PC-9 (cell line): ENCODE data around the gene SEMA5A. TPM values are rescaled to one million over a fixed set of nuclear protein-coding genes. Genes with fewer than 3 reads are reported as not detected.

Experiments used
- BruUV-seq: library from RNA; stranded (reverse); fragments of 400-500 nt; replicated peaks from 2 replicates; lab custom pipeline; 2021; lab: Mats Ljungman, UMichigan
- CTCF ChIA-PET: fragments of 300-600 bp; sonication (Branson Sonifier 250); formaldehyde crosslinking; loops from one replicate; lab custom pipeline; 2022; ENCODE audit warnings: antibody characterized with exemption; lab: Charles Lee
- POLR2A ChIA-PET: fragments of 300-600 bp; sonication (Branson Sonifier 250); formaldehyde crosslinking; loops from one replicate; lab custom pipeline; 2022; ENCODE audit warnings: antibody characterized with exemption; ENCODE audit not compliant: unreplicated experiment; lab: Charles Lee
- DNase-seq, 2 experiments: peaks; one replicate each; pipeline versions ENCODE4 v3.0.0 to v3.0.0-alpha.2; 2015 to 2022; ENCODE audit warnings: mixed read lengths in 1 of 2
- H2AFZ ChIP-seq: fragments of 200-600 bp; sonication (generic); 2 replicates; pipeline ENCODE4 v1.8.1; 2017; ENCODE audit warnings: antibody characterized with exemption
- H3F3A ChIP-seq: fragments of 200-600 bp; sonication (generic); 2 replicates; pipeline ENCODE4 v1.8.1; 2017; ENCODE audit warnings: antibody characterized with exemption, mild to moderate bottlenecking, low read depth; ENCODE audit not compliant: insufficient read depth
- H3K27ac ChIP-seq: fragments of 200-600 bp; sonication (generic); 2 replicates; pipeline ENCODE4 v1.6.1; 2016; ENCODE audit warnings: mixed run types
- H3K27me3 ChIP-seq: fragments of 200-600 bp; sonication (generic); 2 replicates; pipeline ENCODE4 v1.6.1; 2016; ENCODE audit warnings: low read depth, mixed run types; ENCODE audit not compliant: insufficient read depth
- H3K36me3 ChIP-seq: fragments of 200-600 bp; sonication (generic); 2 replicates; pipeline ENCODE4 v1.6.1; 2016; ENCODE audit warnings: low read depth, mixed run types
- H3K4me1 ChIP-seq: fragments of 200-600 bp; sonication (generic); replicated peaks from 2 replicates; pipeline ENCODE4 v1.6.1; 2016; ENCODE audit warnings: mixed run types; ENCODE audit not compliant: insufficient read depth
- H3K4me2 ChIP-seq: fragments of 200-600 bp; sonication (generic); 2 replicates; pipeline ENCODE4 v1.6.1; 2017; ENCODE audit warnings: mixed run types
- H3K4me3 ChIP-seq: fragments of 200-600 bp; sonication (generic); 2 replicates; pipeline ENCODE4 v1.6.1; 2016; ENCODE audit warnings: mixed run types
- H3K79me2 ChIP-seq: fragments of 200-600 bp; sonication (generic); 2 replicates; pipeline ENCODE4 v1.6.1; 2017; ENCODE audit warnings: low read depth, mixed run types
- H3K9me2 ChIP-seq: fragments of 200-600 bp; sonication (generic); 2 replicates; pipeline ENCODE4 v1.8.1; 2017; ENCODE audit warnings: mild to moderate bottlenecking; ENCODE audit not compliant: insufficient read depth
- H3K9me3 ChIP-seq: fragments of 200-600 bp; sonication (generic); 2 replicates; pipeline ENCODE4 v1.8.1; 2016; ENCODE audit warnings: low read depth; ENCODE audit not compliant: insufficient read depth
- H4K20me1 ChIP-seq: fragments of 200-600 bp; sonication (generic); 2 replicates; pipeline ENCODE4 v1.8.1; 2017; ENCODE audit not compliant: insufficient read depth
- EZH2 ChIP-seq: fragments of 200-600 bp; sonication (generic); IDR thresholded peaks from 2 replicates; pipeline ENCODE4 v1.8.0; 2017; ENCODE audit warnings: antibody characterized with exemption, low read depth
- intact Hi-C: fragments of 100-400 bp; cut with micrococcal nuclease; formaldehyde crosslinking; loops from one replicate; pipeline ENCODE4 v1.10.0; 2022; ENCODE audit not compliant: unreplicated experiment
- total RNA-seq: library from RNA; stranded (reverse); gene quantifications from 2 replicates; pipeline ENCODE4 v1.2.3, GENCODE V29; 2021
- TF ChIP-seq, protein P1 (sequence below): fragments of 200-600 bp; sonication (generic); conservative IDR thresholded peaks from 2 replicates; pipeline ENCODE4 v1.6.1; 2017; ENCODE audit warnings: mixed run types, antibody characterized with exemption, mild to moderate bottlenecking, moderate library complexity

SEMA5A gene
- total RNA-seq, 1 experiment from 2014 or later = not detected

DNA sequence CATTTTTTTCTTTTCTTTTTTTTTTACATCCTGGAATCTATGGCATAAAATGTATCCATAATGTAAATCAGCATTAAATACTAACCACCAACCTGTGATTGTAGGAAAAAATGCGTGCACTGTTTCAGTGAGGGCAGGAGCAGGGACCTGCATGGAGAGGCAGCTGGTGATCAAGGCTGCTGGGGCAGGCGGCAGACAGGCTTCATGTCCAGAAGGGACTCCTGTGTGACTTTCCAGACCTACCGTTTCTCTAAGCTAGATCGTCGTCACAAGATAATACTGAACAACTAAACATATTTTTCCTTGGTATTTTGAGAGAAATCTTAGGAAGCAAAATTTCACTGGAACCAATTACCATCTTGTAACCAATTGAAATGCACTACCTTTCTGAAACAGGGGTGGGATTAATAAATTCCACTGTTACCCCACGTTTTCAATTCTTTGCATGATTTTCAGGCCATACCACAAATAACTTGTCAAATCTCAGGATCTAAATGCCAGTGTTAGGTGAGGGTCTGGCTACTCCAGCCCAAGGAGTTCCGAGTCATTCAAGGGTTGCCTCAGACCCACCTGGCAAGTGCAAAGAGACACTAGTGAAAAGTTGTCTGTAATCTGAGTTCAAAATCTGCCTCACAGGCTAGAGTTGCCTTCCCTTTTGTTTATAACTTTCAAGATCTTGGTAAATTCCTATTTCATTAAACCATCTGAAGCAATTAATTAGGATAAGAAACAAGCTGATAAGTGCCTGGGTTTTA, 198.2 kb downstream of the SEMA5A start:
- BruUV-seq = no TSS peak
- ChIA-PET CTCF (no interaction called here), POLR2A (no interaction called here)
- peak overlapping the region; percentile 16; the same call in 1 of the 2 replicates for H3K4me3 ChIP-seq
- peak in 1 of 2 experiments; percentile 78 for DNase-seq
- peaks cover 31% of the 10 kb centered on the region for H3F3A ChIP-seq
- no peaks in the 10 kb centered on the region for H3K79me2 ChIP-seq
- peaks cover 57% of the 10 kb centered on the region for H3K4me1 ChIP-seq
- no peaks in the 10 kb centered on the region for H4K20me1 ChIP-seq
- no peak overlapping the region for H2AFZ ChIP-seq
- peak overlapping the region; percentile 73 for H3K4me2 ChIP-seq
- intact Hi-C loops = no loop called here
- peak overlapping the region; percentile 70 for H3K27ac ChIP-seq
- no peaks in the 10 kb centered on the region for H3K27me3 ChIP-seq
- H3K9me3 ChIP-seq = no peaks in the 10 kb centered on the region
- TF ChIP-seq EZH2 = no peak
- TF ChIP-seq, protein P1, sequence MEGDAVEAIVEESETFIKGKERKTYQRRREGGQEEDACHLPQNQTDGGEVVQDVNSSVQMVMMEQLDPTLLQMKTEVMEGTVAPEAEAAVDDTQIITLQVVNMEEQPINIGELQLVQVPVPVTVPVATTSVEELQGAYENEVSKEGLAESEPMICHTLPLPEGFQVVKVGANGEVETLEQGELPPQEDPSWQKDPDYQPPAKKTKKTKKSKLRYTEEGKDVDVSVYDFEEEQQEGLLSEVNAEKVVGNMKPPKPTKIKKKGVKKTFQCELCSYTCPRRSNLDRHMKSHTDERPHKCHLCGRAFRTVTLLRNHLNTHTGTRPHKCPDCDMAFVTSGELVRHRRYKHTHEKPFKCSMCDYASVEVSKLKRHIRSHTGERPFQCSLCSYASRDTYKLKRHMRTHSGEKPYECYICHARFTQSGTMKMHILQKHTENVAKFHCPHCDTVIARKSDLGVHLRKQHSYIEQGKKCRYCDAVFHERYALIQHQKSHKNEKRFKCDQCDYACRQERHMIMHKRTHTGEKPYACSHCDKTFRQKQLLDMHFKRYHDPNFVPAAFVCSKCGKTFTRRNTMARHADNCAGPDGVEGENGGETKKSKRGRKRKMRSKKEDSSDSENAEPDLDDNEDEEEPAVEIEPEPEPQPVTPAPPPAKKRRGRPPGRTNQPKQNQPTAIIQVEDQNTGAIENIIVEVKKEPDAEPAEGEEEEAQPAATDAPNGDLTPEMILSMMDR = no peak
- no peaks in the 10 kb centered on the region for H3K9me2 ChIP-seq
- H3K36me3 ChIP-seq = no peaks in the 10 kb centered on the region

DNA sequence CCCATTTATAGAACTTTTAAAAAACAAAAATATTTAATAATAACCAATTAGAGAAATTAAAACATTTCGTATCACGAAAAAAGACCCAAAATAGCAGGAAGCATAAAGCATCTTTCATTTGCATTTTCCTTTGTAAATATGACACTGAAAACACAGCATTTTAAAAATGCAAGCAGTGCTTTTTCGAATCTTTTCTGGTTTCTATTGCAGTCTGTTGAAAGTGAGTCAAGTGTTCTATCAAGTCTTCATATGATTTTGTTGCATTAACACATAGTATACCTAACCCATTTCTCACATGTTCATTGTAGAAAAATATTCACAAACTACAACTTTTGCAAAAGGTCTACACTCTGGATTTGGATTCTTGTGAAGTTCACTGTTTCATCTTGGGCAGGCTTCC, 198.8 kb downstream of the SEMA5A start:
- intact Hi-C loops = no loop called here
- H3K79me2 ChIP-seq = no peaks in the 10 kb centered on the region
- TF ChIP-seq, protein P1 = no peak
- TF ChIP-seq EZH2 = no peak
- DNase-seq = no peak
- no peaks in the 10 kb centered on the region for H3K9me2 ChIP-seq
- H3F3A ChIP-seq = peaks cover 31% of the 10 kb centered on the region
- H3K27ac ChIP-seq = no peak overlapping the region
- ChIA-PET POLR2A (no interaction called here), CTCF (no interaction called here)
- no peak overlapping the region for H3K4me3 ChIP-seq
- H3K4me1 ChIP-seq = peaks cover 58% of the 10 kb centered on the region
- BruUV-seq = no TSS peak
- H2AFZ ChIP-seq = no peak overlapping the region
- H3K4me2 ChIP-seq = no peak overlapping the region
- no peaks in the 10 kb centered on the region for H3K27me3 ChIP-seq
- H3K9me3 ChIP-seq = no peaks in the 10 kb centered on the region
- H4K20me1 ChIP-seq = no peaks in the 10 kb centered on the region
- no peaks in the 10 kb centered on the region for H3K36me3 ChIP-seq

GRCh38 chr5:9344751-9345240, 201.1 kb downstream of the SEMA5A start:
- Histone ChIP-seq H3K4me3 (no peak overlapping the region), H3K27me3 (no peaks in the 10 kb centered on the region), H3F3A (peaks cover 31% of the 10 kb centered on the region), H2AFZ (no peak overlapping the region), H4K20me1 (no peaks in the 10 kb centered on the region), H3K4me2 (peak overlapping the region; percentile 27), H3K9me3 (no peaks in the 10 kb centered on the region), H3K4me1 (peaks cover 56% of the 10 kb centered on the region), H3K9me2 (no peaks in the 10 kb centered on the region), H3K36me3 (no peaks in the 10 kb centered on the region), H3K79me2 (no peaks in the 10 kb centered on the region), H3K27ac (no peak overlapping the region)
- BruUV-seq = no TSS peak
- intact Hi-C loops = no loop called here
- ChIA-PET POLR2A (no interaction called here), CTCF (no interaction called here)
- DNase-seq = peak in 1 of 2 experiments; percentile 56
- TF ChIP-seq, protein P1 = no peak
- no peak for TF ChIP-seq EZH2
